ENCODE results near the gene SMIM1.

SMIM1 gene

DNA sequence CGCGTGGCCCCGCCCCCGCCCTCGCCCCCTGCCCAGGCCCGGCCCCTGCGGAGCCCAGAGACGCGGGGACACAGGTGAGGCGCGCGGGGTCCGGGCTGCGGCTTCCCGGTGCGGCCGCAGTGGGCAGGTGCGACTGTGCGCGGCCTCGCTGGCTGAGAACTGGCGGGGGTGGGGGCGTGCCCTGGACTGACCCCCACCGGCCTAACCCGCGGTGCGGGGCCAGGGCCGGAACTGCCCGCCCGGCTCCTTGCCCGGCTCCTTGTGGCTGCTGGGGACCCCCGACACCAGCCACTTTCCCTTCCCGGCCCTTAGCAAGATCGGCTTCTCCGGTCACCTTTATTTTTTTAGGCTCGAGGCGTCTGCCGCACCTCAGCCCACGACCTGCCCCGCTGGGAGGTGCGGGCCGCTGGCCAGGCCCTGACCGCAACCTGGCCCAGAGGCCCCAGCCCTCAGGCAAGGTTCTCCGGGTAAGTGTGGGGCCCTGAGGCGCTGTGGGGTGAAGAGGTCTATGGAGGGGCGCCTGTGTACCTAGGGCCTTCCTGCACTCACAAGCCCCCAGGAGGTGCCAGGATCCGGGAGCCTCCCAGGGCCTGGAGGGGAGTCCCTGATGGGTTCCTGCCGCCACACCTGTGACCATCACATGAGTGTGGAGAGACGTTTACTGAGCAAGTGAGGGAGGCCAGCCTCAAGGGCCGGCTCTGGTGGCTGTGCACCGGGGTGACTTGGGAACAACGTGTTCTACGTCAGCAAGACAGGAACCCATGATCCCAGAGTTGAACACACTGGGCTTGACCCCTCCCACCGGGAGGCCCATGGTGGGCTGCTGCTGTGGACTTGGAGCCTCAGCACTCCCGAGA lies at the start of gene SMIM1:
TSS of gene SMIM1 (plus strand) at position 35 of the 857 bp plus-strand sequence. CDS start 2,625 bp downstream, outside the sequence.
- no peak for DNase-seq

- no peak for DNase-seq
Measured at GRCh38 chr1:3722846-3723245, 49.7 kb upstream of the SMIM1 start.

DNA sequence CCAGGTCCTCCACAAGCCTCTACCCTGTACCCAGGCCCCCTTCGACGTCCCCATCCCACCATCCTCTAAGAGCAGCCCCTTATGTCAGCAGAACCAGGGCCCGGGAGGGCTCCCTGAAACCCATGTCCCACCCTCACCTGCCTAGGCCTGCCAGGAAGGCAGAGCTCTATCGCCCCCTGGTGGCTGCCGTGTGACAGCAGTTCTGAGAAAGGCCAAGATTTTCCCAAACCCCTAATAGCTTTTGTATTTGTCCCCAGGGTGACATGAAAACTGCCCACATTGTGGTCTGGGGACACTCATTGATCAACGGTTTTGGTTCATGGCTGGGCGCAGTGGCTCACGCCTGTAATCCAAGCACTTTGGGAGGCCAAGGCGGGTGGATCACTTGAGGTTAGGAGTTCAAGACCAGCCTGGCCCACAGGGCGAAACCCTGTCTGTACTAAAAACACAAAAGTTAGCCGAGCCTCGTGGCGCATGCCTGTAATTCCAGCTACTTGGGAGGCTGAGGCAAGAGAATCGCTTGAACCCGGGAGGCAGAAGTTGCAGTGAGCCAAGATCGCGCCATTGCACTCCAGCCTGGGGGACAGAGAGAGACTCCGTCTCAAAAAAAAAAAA lies 48.0 kb upstream of the SMIM1 start:
- peak; percentile 81 for DNase-seq

DNA sequence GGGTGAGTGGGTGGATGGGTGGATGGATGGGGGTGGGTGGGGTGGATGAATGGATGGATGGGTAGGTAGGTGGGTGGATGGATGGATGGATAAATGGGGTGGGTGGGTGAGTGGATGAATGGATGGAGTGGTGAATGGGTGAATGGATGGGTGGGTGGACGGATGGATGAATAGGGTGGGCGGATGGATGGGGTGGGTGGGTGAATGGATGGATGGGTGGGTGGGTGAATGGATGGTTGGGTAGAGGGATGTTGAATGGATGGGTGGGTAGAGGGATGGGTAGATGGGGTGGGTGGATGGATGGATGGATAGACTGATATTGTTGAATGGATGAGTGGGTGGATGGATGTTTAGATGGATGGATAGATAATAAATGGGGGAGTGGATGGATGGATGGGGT lies 47.2 kb upstream of the SMIM1 start:
- DNase-seq: no peak

GRCh38 chr1:3727042-3727824 lies 45.3 kb upstream of the SMIM1 start:
- DNase-seq: no peak

- DNase-seq: no peak
Measured at GRCh38 chr1:3727825-3728776, 44.4 kb upstream of the SMIM1 start.

GRCh38 chr1:3729594-3730542 lies 42.7 kb upstream of the SMIM1 start:
- DNase-seq: peak; percentile 89

DNA sequence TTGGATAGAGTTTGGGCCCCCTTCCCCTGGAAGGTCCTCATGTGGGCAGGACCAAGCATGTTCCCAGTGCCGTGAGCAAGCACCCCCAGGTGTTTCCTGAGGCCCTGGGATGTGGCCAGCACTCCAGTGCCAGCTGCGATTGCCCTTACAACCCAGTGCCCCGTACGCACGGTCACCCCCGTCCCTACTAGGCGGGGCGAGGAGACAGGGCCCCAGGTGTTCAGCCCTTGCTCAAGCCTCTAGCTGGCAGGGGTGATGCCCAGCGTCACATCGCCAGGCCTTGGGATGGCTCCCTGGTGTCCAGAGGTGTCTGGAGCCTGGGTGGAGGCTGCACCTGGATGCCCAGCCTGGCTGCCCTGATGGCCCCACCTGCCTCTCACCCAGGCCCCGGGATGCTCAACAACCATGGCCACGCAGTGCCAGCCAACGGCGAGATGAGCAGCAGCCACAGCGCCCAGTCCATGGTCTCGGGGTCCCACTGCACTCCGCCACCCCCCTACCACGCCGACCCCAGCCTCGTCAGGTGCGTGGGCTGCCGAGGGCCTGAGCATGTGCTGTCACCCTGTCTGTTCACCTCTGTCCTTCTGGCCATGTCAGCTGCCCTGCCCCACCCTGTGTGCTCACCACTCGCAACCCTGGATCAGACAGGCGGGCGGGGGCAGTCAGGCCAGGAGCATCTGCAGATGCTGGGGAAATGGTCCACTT lies 41.9 kb upstream of the SMIM1 start:
- DNase-seq: peak; percentile 89

DNA sequence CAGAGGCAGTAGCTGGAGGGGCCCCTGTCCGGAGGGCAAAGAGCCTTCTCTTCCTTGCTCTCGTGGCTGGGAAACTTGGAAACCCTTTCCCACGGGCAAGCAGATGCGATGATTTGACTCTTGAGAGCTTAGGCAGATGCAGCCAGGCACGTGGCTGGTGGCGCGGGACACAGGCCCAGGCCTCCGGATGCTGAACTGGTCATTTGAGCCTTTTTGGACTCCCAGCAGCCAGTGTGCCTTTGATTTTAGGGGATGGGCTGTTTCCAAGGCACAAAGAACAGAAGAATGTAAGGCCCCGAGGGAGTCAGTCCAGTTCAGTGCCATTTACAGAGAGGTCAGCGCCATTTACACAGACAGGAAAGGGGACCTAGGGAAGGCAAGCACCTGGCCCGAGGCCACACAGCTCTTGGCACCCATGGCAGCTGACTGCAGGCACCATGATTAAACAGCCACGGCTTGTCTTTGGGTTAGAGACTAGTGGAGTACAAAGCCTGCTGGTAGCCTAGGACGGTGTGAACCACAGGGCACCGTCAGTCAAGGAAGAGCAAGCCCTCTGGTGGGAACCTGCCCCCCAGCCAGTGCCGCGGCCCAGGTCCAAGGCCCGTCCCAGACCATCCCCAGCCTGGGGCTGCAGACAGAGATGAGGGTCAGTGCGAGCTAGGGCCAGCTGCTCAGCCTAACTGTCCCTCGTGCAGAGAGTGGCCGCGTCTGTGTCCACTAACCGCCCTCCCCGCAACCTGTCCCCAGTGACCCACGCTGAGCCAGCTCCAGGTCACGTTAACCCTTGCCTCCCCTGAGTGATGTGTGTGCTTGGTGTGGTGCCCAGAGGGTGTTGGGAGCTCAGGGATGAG lies 40.7 kb upstream of the SMIM1 start:
- no peak for DNase-seq

GRCh38 chr1:3732434-3733093 lies 40.0 kb upstream of the SMIM1 start:
- no peak for DNase-seq

DNA sequence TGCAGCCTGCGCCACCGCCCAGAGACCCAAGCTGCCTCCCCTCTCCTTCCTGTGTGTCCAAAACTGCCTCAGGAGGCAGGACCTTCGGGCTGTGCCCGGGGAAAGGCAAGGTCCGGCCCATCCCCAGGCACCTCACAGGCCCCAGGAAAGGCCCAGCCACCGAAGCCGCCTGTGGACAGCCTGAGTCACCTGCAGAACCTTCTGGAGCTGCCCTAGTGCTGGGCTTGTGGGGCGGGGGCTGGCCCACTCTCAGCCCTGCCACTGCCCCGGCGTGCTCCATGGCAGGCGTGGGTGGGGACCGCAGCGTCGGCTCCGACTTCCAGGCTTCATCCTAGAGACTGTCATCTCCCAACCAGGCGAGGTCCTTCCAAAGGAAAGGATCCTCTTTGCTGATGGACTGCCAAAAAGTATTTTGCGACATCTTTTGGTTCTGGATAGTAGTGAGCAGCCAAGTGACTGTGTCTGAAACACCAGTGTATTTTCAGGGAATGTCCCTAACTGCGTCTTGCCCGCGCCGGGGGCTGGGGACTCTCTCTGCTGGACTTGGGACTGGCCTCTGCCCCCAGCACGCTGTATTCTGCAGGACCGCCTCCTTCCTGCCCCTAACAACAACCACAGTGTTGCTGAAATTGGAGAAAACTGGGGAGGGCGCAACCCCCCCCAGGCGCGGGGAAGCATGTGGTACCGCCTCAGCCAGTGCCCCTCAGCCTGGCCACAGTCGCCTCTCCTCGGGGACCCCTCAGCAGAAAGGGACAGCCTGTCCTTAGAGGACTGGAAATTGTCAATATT lies 39.3 kb upstream of the SMIM1 start:
- no peak for DNase-seq

DNA sequence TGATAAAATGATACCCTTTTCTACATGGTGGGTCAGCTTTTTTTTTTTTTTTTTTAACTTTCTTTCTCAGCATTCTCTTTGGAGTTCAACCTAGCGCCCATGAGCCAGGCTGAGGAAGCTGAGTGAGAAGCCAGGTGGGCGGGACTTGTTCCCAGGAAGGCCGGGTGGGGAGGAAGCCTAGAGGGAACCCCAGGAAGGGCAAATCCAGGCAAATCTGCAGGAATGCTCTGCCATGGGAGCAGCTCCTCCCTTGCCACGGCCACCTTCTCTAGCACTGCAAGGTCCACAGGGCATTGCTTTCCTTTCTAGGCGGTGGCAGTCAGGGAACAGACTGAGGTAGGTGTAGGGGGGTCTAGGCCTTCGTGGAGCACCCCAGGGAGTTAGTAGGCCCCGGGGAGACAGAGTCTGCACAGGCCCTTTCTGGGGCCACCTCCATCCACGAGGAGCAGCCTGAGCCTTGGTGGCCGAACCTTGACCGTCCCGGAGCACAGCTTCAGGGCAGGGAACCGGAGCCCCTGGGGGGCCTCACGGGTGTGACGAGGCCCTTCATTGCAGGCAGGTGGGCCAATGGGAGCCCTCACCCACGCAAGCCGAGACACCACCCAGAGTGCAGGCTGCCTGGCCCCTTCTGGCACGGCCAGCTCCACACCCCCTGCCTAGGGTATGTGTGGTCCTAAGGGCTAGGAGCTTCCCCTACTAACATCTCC lies 38.5 kb upstream of the SMIM1 start:
- no peak for DNase-seq

GRCh38 chr1:3734602-3735001 lies 37.9 kb upstream of the SMIM1 start:
- DNase-seq: no peak

GRCh38 chr1:3735027-3735681 lies 37.4 kb upstream of the SMIM1 start:
- no peak for DNase-seq

- DNase-seq: no peak
Measured at GRCh38 chr1:3735688-3736087, 36.9 kb upstream of the SMIM1 start.

GRCh38 chr1:3736131-3736561 lies 36.4 kb upstream of the SMIM1 start:
- no peak for DNase-seq

DNA sequence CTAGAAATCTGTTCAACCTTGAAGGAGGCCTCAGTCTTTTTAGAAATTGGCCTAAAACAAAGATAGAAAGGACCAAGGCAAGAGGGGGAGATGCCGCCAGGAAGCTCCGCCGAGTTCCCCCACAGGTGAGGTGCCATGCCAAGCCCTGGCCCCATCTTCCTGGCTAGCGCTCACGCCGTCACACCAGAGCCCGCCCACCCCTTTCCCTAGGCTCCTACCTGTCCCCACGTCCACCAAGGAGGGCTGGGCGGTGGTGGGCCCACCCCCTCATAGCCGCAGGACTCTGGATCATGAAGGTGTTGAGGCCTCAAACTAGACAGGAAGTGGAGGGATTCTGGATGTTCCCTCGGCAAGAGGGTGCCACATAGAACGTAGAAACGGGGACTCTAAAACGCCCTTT lies 35.8 kb upstream of the SMIM1 start:
- DNase-seq: no peak
